Liver (tissue), 9 donors: ENCODE data around the gene BRD2. TPM values are rescaled to one million over a fixed set of nuclear protein-coding genes. Genes with fewer than 3 reads are reported as not detected.

Source experiments
- DNase-seq: peaks from one replicate; pipeline ENCODE4 v3.0.0-alpha.2; 2017; ENCODE audit warnings: low spot score
- H3K27ac ChIP-seq, 2 donors: one replicate each; pipeline ENCODE4 v1.7.0; 2013; ENCODE audit warnings: inconsistent platforms in 2 of 2, low read length in 2 of 2, control low read depth in 1 of 2, low read depth in 1 of 2, mild to moderate bottlenecking in 1 of 2
- H3K27me3 ChIP-seq, 4 donors: one replicate each; pipeline versions ENCODE4 v1.6.1 to v1.7.0; 2013; ENCODE audit warnings: low read length in 3 of 4, inconsistent platforms in 1 of 4, mild to moderate bottlenecking in 1 of 4, moderate library complexity in 1 of 4; ENCODE audit not compliant: control insufficient read depth in 4 of 4, insufficient read depth in 4 of 4
- H3K36me3 ChIP-seq, 4 donors: one replicate each; pipeline versions ENCODE4 v1.6.1 to v1.7.0; 2013; ENCODE audit warnings: low read length in 3 of 4, mild to moderate bottlenecking in 3 of 4, low read depth in 1 of 4, moderate library complexity in 1 of 4; ENCODE audit not compliant: control insufficient read depth in 4 of 4, insufficient read depth in 3 of 4
- H3K4me1 ChIP-seq, 4 donors: one replicate each; pipeline versions ENCODE4 v1.6.1 to v1.7.0; 2013; ENCODE audit warnings: low read length in 3 of 4, mild to moderate bottlenecking in 3 of 4, moderate library complexity in 1 of 4; ENCODE audit not compliant: control insufficient read depth in 4 of 4, insufficient read depth in 4 of 4
- H3K4me3 ChIP-seq, 3 donors: one replicate each; pipeline versions ENCODE4 v1.6.1 to v1.7.0; 2013; ENCODE audit warnings: low read length in 3 of 3, control low read depth in 1 of 3, low read depth in 1 of 3, mild to moderate bottlenecking in 1 of 3
- H3K9ac ChIP-seq, 2 donors: one replicate each; pipeline ENCODE4 v1.7.0; 2013; ENCODE audit warnings: low read length in 2 of 2, mild to moderate bottlenecking in 2 of 2, moderate library complexity in 2 of 2, control low read depth in 1 of 2, low read depth in 1 of 2
- H3K9me3 ChIP-seq, 4 donors: one replicate each; pipeline versions ENCODE4 v1.6.1 to v1.7.0; 2013; ENCODE audit warnings: low read length in 3 of 4; ENCODE audit not compliant: control insufficient read depth in 4 of 4
- ATF3 ChIP-seq: IDR thresholded peaks from 2 replicates; pipeline ENCODE4 v1.6.1; 2016; ENCODE audit warnings: antibody characterized with exemption
- CTCF ChIP-seq: fragments of 150-350 bp; IDR thresholded peaks from 2 replicates; pipeline ENCODE4 v1.5.1; 2017; ENCODE audit warnings: improper control_type of control experiment, low read depth, low read length; ENCODE audit not compliant: missing input control
- EGR1 ChIP-seq, 2 donors: IDR thresholded peaks; 2 replicates each; pipeline ENCODE4 v1.6.1; 2016 to 2018; ENCODE audit warnings: antibody characterized with exemption in 2 of 2, low read depth in 2 of 2
- FOXA1 ChIP-seq: IDR thresholded peaks from 2 replicates; pipeline ENCODE4 v1.6.1; 2016; ENCODE audit warnings: antibody characterized with exemption
- FOXA2 ChIP-seq: IDR thresholded peaks from 2 replicates; pipeline ENCODE4 v1.6.1; 2016; ENCODE audit warnings: antibody characterized with exemption
- GABPA ChIP-seq, 2 donors: IDR thresholded peaks in 1 of 2; conservative IDR thresholded peaks in 1 of 2; 2 replicates each; pipeline ENCODE4 v1.6.1; 2016; ENCODE audit warnings: antibody characterized with exemption in 2 of 2, mild to moderate bottlenecking in 1 of 2, moderate library complexity in 1 of 2
- HNF4A ChIP-seq, 2 donors: conservative IDR thresholded peaks; 2 replicates each; pipeline ENCODE4 v1.6.1; 2016; ENCODE audit warnings: antibody characterized with exemption in 2 of 2, mild to moderate bottlenecking in 2 of 2
- HNF4G ChIP-seq: IDR thresholded peaks from 2 replicates; pipeline ENCODE4 v1.6.1; 2016; ENCODE audit warnings: antibody characterized with exemption
- JUND ChIP-seq, 2 donors: IDR thresholded peaks; 2 replicates each; pipeline ENCODE4 v1.6.1; 2016; ENCODE audit warnings: antibody characterized with exemption in 2 of 2
- MAX ChIP-seq: IDR thresholded peaks from 2 replicates; pipeline ENCODE4 v1.6.1; 2016; ENCODE audit warnings: antibody characterized with exemption
- NR2F2 ChIP-seq: IDR thresholded peaks from 2 replicates; pipeline ENCODE4 v1.6.1; 2016; ENCODE audit warnings: antibody characterized with exemption
- RAD21 ChIP-seq, 2 donors: IDR thresholded peaks; 2 replicates each; pipeline ENCODE4 v1.6.1; 2016; ENCODE audit warnings: antibody characterized with exemption in 2 of 2, mild to moderate bottlenecking in 2 of 2
- REST ChIP-seq: IDR thresholded peaks from 2 replicates; pipeline ENCODE4 v1.6.1; 2016; ENCODE audit warnings: antibody characterized with exemption, mild to moderate bottlenecking
- RXRA ChIP-seq, 2 donors: IDR thresholded peaks; 2 replicates each; pipeline ENCODE4 v1.6.1; 2017 to 2018; ENCODE audit warnings: antibody characterized with exemption in 2 of 2, mild to moderate bottlenecking in 1 of 2
- SP1 ChIP-seq: IDR thresholded peaks from 2 replicates; pipeline ENCODE4 v1.6.1; 2018; ENCODE audit warnings: antibody characterized with exemption, mild to moderate bottlenecking
- TAF1 ChIP-seq: conservative IDR thresholded peaks from 2 replicates; pipeline ENCODE4 v1.6.1; 2016; ENCODE audit warnings: antibody characterized with exemption, mild to moderate bottlenecking
- YY1 ChIP-seq: IDR thresholded peaks from 2 replicates; pipeline ENCODE4 v1.6.1; 2016; ENCODE audit warnings: antibody characterized with exemption, mild to moderate bottlenecking
- ZBTB33 ChIP-seq: IDR thresholded peaks from 2 replicates; pipeline ENCODE4 v1.6.1; 2016; ENCODE audit warnings: antibody characterized with exemption
- WGBS: extraction: QIAGEN DNeasy Blood & Tissue Kit; methylation state at CpG from one replicate; pipeline ENCODE4 v1.1.7; 2013; 5-methylcytosine and 5-hydroxymethylcytosine counted together
- polyA plus RNA-seq, 2 donors: library from polyadenylated mRNA; stranded (reverse) in 1 of 2; unstranded in 1 of 2; fragments of 200-250 nt in 1 of 2; fragments of >200 nt in 1 of 2; fragmentation: Nextera tagmentation in 1 of 2; extraction: Ambion mirVana in 1 of 2; gene quantifications; one replicate each; pipeline versions ENCODE4 v1.2.1 to v1.2.3, GENCODE V29; 2013 to 2015
- total RNA-seq, 2 donors: library from RNA; depleted of rRNA; stranded (reverse); fragments of >200 nt; gene quantifications; one replicate each; pipeline ENCODE4 v1.2.3, GENCODE V29; 2014
- donor health status: healthy.
- donor health status: healthy.
- donor health status: healthy.
- donor health status: healthy.
- donor health status: healthy.

BRD2 gene
- total and polyA plus RNA-seq, 4 donors = 29.8 to 100 (median 50.2) TPM

- WGBS = 94% methylated on average over 4 of the region's 4 CpGs
- Histone ChIP-seq H3K36me3 (no peaks in the 10 kb centered on the region), H3K4me3 (no peak overlapping the region), H3K9me3 (no peaks in the 10 kb centered on the region), H3K27ac (no peak overlapping the region), H3K27me3 (no peaks in the 10 kb centered on the region), H3K4me1 (peaks cover 0 to 4% (median 1%) of the 10 kb centered on the region in 4 donors), H3K9ac (no peak overlapping the region)
- DNase-seq = no peak
- TF ChIP-seq FOXA1 (no peak), RXRA (IDR thresholded peaks at IDR 0.05) (no peak), REST (no peak), TAF1 (no peak), JUND (IDR thresholded peaks at IDR 0.05) (no peak), MAX (no peak), SP1 (no peak), ZBTB33 (no peak), ATF3 (no peak), HNF4G (no peak), HNF4A (conservative IDR thresholded peaks at IDR 0.05) (no peak), FOXA2 (no peak), YY1 (no peak), NR2F2 (no peak), GABPA (IDR thresholded peaks at IDR 0.05 in 1 of 2, conservative IDR thresholded peaks at IDR 0.05 in 1 of 2) (no peak), RAD21 (IDR thresholded peaks at IDR 0.05) (no peak), EGR1 (IDR thresholded peaks at IDR 0.05; ENCODE audit: low read depth in 2 of 2) (no peak)
These were observed 14.1 kb upstream of the BRD2 start for GRCh38 chr6:32954267-32954666.

GRCh38 chr6:32954986-32955802 lies 13.2 kb upstream of the BRD2 start:
- H3K36me3 ChIP-seq = no peaks in the 10 kb centered on the region
- H3K27me3 ChIP-seq = no peaks in the 10 kb centered on the region
- no peaks in the 10 kb centered on the region for H3K9me3 ChIP-seq
- no peak for DNase-seq
- peaks cover 0 to 4% (median 1%) of the 10 kb centered on the region in 4 donors for H3K4me1 ChIP-seq
- no peak overlapping the region for H3K27ac ChIP-seq
- 46% methylated on average over 3 of the region's 3 CpGs for WGBS
- TF ChIP-seq MAX (no peak), FOXA1 (no peak), ZBTB33 (no peak), ATF3 (no peak), NR2F2 (no peak), SP1 (no peak), CTCF (peak; percentile 22), JUND (IDR thresholded peaks at IDR 0.05) (no peak), TAF1 (no peak), RAD21 (IDR thresholded peaks at IDR 0.05) (peak in 1 of 2 donors; percentile 60), YY1 (no peak)
- no peak overlapping the region for H3K4me3 ChIP-seq
- no peak overlapping the region for H3K9ac ChIP-seq
